Activated CD4-positive, CD25-positive, alpha-beta regulatory T cell treated with anti-CD3 and anti-CD28 coated beads, Interleukin-2, amount 50 U/mL, for 24 hours (primary cell): ENCODE data around the gene MAPKBP1.

Experiments used
- ATAC-seq, 2 donors: fragments of 150-1000 bp; cut with Tn5 transposase; one replicate each; pipeline ENCODE4 v1.10.0; 2021; ENCODE audit warnings: mild to moderate bottlenecking in 1 of 2, moderate library complexity in 1 of 2

The MAPKBP1 gene

DNA sequence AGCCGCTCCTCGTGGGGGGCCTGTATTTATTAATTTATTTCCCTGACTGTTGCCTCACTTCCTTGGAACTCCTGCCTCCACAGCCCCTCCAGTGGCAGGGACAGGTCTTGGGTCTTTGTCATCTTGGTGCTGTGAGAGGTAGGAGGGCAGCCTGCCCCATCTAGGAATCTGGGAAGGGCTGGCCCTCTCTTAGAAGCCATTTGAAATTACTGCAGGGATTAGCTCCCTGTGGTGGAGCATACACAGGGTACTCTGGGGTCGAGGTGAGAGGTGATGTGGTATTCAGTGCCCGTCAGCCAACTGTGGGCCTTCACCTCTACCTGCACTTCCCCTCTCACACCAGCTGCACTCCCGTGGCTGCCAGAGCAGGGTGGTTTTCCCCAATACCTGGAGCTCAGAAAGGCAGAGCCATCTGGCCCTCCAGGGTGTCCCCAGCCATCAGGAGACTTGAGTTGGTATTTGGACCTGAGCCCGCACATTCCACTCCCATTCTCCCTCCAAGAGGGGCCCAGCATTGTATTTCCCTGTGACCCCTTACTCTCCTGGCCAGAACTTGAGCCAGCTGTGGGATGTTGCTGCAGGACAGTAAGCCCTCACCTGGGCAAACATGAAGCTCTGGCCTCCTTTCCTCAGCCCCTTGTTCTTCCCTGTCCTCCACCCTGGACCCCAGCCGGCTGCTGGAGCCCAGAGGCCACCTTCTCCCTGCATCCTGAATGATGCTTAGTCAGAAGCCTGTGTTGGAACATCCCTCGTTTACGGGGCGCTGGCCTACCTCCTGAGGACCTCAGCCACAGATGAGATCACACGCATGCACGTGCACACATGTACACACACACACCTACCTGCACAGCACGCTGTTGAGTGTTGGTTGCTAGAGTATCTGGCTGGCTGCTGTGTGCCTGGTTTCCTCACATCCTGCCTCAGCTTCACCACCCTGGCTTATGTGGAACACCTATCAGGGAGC lies 51.6 kb downstream of the MAPKBP1 start:
- ATAC-seq = no peak

DNA sequence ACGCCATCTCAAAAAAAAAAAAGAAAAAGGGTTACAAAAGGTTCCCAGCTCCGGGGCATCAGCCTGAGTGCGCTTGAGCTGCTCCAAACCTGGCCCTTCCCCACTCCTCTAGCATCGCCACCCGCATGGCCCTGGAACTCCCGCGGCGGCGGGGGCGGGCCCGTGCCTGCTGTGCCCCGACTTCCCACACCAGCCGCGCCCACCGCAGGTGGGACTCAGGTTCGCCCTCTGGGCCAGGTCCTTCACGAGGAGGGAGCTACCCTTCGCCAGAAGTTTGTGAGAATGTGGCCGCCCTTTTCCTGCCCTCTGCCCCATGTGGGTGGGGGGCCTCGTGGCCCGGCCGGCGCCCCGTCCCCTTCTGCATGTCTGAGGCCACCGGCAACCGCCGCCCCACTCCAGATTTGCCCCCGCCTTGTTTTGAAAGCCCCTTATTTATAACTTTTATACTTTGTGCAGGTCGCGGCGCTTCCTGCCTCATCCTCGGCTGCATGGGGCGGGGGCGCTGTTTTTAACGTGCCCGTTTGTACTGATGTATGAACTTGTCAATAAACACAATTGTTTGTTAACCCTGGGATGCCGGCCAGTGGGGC lies 53.1 kb downstream of the MAPKBP1 start:
- peak; percentile 5 to 11 for ATAC-seq

DNA sequence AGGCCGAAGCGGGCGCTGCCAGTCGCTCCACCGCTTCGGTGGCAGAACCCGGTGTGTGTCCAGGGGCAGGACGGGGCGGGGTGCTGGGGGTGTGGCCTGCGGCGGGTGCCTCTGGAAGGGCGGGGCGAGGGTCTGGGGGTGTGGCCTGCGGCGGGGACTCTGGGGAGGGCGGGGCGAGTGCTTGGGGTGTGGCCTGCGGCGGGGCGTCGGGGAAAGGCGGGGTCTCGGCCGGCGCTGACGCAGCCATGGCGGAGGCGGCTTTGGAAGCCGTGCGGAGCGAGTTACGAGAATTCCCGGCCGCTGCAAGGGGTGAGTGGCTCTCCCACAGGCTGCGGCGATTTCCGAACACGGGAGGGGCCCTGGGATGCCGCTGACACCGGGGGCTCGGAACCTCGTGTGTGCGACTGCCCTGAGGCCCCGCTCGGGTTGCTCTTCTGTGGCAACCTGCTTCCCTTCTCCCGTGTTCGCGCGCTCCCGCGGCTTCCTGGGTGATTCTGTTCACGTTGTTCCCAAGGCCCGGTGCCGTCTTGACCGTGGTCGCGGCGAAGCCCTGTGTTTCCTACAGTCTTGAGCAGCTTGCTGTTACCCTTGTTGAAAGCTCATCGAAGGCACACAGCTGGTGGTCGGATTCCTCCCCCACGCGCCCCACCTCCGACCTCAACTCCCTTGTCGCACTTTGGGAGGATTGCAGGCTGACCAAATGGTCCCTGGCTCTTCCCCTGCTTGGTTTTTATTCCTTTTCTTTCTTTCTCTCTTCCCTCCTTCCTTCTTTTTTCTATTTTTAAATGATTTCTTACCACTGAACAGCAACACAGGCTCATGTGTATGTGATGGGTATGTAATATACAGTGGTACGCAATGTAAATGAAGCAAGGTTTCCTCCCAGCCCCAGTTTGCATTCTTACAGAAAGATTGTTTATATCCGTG lies 53.9 kb downstream of the MAPKBP1 start, which contains the start of gene JMJD7:
TSS of gene JMJD7 (plus strand) at position 213 of the 927 bp plus-strand sequence. CDS start at position 246, 33 bp downstream.
- peak; percentile 87 to 90 for ATAC-seq

DNA sequence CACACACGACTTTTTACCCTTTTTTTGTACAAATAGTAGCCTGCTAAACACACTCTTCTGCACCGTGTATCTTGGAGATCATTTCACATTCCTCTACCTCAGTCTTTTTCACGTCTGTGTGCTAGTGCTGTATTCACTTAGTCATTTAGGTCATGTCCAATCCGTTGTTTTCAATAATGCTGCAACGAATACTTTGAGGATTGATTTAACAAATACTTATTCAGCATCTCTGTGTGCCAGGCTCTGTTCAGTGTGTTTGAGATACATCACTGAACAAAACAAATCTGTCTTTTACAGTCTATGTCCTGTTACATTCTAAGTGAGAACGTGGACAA lies 54.5 kb downstream of the MAPKBP1 start:
- no peak for ATAC-seq

DNA sequence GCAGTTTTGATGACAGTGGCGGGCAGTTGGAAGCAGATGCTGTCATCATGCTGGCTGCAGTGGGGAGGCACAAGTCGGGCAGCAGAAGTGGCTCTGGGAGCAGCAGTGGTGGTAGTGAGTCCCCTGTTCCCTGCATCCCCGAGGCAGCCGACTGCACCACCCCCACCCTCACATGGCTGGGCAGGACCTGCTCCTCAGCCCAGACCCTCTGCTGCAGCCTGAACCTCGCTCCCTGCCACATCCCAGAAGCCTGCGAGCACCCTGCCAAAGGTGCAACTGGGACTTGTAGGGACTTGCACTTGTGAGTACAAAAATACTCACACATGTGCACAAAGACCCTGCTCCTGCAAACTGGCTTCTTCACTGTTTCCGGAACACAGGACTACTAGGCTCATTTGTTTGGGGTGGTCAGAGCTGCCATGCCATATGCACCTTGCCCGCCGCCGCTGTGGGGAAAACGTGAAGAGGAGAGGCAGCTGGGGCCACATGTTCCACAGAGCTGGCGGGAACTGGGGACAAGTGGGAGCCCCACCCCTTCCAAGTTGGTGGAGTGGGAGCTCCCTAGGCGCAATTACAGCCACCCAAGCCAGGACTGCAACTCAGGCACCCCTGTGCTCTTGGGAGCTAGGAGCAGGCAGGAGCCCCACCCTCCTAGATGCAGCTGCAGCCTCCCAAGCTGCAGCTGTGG lies 55.8 kb downstream of the MAPKBP1 start:
- ATAC-seq = no peak

DNA sequence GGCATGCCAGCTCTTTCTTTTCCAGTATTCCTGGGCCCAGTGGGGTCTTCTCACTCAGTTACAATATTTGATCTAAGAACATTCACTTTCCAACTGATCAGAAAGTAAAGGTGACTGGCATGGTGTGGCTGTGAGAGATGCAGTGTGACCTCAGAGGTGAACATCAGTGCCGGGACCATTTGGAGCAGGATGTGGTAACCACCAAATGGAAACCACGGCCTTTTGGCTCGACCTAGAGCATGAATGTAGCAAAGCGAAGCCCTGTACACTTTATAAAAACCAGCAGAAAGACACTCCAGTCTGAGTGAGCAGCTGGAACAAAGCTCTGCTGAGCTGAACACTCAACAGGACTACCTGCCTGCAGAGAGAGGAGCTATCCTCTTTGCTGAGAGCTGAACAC lies 57.0 kb downstream of the MAPKBP1 start:
- peak; percentile 31 to 32 for ATAC-seq

DNA sequence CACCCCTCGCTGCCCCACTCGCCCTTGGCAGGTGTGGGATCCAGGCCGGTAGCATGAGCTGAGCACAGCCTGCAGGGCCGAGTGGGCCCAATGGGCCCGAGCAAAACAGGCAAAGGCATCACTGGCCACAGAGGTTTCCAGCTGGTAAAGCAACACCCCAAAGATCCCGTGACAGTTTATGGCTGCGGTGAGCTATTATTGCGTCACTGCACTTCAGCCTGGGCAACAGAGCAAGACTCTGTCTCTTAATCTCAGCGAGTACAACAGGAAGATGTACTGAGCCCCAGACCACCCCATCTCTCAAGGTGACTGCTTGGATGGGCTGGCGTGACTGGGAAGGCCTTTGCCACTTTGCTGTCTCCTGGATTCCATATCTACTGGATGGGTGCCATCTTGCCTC lies 57.9 kb downstream of the MAPKBP1 start:
- ATAC-seq = no peak

DNA sequence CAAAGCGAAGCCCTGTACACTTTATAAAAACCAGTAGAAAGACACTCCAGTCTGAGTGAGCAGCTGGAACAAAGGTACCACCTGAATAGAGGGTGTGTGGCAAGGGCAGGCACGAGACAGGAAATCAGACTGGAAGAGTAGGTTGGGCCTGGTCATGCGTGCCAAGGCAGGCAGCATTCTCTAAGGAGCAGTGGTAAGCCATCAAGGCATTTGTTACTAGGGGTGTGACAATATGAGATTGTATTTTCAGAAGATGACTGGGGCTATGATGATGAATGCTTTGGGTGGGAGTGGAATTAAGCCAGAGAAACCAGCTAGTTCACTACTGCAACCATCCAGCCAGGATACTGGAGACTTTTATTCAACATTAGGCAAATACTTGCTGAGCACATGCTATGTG lies 58.6 kb downstream of the MAPKBP1 start:
- ATAC-seq = peak in 1 of 2 donors; percentile 21

DNA sequence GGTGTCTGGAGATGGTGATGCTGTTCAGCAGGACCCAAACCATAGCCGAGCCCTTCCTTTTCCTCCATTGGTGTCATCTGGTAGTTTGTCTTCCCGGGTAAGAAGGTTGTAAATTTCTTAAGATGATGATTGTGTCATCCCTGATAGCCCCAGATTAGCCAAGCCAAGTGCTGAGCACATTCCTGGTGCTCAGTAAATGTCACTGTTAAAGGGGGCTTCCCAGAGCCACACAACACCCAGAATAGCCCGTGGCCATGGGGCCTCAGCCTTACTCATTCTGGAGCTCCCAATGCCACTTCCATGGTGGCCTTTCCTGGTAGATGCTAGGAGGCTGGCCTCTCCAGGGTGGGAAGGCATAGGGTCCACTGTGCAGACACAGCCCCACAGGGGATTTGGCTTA lies 59.8 kb downstream of the MAPKBP1 start:
- ATAC-seq = no peak

DNA sequence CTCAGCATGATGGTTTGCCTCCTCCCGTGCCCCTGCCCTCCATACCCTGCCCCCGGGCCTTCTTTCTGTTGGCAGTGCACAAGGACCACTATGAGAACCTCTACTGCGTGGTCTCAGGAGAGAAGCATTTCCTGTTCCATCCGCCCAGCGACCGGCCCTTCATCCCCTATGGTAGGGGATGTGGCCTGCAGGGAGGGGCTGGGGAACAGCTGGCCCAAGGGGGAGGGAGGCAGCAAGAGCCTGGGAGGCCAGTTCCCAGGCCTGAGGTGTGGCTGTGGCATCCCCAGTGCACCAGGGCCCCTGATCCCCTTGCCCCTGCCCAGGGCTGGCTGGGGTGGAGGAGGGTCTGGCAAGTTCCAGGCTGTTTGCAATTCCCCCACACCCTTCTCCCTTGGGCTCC lies 61.8 kb downstream of the MAPKBP1 start:
- ATAC-seq = no peak

DNA sequence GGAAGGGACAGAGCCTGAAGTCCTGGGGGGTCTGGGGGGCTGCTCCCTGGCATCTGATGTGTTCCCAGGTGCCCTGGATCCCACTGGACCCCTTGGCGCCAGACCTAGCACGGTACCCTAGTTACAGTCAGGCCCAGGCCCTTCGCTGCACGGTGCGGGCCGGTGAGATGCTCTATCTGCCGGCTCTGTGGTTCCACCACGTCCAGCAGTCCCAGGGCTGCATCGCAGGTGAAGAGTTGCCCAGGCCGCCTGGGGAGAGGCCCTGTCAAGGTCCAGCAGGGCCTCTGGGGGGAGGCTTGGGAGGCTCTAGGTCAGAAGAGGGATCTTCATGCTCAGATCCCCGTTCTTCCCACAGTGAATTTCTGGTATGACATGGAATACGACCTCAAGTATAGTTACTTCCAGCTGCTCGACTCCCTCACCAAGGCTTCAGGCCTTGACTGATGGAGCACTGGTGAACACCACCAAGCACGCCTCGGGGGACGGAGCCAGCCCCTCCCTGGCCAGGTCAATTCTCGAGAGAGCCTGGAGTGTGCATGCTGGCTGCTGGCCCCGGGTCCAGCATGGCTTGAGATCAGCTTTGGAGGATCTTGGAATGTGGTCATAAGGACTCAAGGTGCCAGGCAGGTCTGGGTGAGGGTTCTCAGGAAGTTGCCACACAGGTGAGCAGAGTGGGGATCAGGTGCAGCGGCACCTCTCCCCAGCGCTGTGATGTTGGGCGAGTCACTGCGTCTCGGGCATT lies 62.6 kb downstream of the MAPKBP1 start:
- ATAC-seq = no peak

DNA sequence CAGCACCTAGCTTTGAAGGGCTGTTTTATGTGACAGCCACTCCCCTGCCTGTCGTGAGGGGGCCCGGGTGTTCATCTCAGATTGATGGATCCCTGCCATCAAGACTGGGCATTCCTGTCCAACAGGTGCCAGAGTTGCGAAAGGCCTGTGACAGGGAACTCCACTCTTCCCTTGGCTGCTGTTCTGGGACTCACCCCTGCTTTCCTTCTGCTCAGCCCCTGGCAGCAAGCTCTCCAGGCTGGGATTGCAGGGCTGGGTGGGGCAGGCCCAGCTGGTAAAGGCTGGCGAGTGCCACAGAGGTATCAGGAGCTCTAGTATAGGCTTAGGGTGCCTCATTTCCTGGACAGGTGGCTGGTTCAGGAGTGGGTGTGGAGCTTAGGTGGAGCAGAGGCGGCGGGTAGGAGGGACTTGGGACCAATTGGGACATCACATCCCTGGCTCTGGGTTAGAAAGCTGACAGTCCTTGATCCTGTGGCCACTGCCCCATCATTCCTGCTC lies 64.2 kb downstream of the MAPKBP1 start, which contains the start of gene PLA2G4B:
TSS of gene PLA2G4B (plus strand) at position 448 of the 498 bp plus-strand sequence. CDS start 67 bp downstream, outside the sequence.
- no peak for ATAC-seq

DNA sequence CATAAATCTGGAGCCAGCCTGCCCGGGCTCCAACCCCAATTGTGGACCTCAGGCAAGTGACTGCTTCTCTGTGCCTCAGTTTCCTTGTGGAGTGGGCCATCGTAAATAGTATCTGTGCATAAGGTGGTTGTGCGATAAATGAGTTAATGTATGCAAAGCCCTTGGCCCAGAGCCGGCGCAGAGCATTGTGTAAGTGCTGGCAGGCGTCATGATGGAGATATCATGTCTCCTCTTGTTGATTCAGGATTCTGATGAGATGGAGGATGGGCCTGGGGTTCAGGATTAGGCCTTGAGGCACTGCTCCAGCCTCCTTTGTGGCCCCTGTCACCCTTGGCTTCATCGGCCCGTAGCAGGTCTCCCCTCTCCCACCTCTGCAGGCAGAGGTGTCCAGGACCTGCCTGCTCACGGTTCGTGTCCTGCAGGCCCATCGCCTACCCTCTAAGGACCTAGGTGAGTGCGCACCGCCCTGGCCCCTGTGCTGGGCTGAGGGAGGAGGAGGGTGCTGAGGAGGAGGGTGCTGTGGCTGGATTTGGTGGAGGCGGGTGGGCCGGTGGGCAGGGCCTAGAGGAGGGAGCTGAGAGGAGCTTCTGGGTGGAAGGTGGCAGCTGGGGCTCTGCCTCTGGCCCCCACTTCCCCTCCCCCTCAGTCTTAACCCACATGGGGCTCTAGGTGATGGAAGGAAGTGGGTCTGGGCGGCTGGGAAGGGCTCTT lies 65.7 kb downstream of the MAPKBP1 start:
- no peak for ATAC-seq

DNA sequence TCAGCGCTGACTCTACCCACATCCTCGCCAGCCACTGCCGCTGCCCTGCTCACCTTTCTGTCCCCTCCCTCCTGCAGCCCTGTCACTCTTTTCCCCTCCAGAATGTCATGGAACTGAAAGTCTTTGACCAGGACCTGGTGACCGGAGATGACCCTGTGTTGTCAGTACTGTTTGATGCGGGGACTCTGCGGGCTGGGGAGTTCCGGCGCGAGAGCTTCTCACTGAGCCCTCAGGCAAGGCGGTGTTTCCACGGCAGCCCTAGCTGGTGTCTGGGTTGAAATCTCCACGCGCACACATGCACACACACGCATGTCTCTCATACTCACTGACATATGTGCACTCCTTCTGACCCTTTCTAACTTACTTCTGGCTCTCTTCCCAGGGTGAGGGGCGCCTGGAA lies 66.4 kb downstream of the MAPKBP1 start:
- no peak for ATAC-seq

DNA sequence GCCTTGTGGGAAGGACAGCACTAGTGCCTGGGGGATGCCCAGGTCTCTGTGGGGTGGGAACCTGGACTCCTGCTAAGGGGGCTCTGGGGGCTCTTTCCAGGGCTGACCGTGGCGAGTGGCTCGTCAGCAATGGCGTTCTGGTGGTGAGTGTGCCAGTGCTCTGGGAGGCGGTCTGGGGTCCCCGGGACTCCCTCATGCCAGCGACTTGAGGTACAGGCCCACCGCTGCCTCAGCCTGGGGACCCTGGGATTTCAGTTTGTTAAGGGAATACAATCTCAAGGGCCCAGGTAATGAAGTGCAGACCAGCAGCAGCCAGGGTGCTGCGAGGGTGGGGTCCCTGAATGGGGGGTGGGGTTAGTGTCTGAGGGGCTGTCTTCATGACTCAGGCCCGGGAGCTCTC lies 66.8 kb downstream of the MAPKBP1 start:
- no peak for ATAC-seq

DNA sequence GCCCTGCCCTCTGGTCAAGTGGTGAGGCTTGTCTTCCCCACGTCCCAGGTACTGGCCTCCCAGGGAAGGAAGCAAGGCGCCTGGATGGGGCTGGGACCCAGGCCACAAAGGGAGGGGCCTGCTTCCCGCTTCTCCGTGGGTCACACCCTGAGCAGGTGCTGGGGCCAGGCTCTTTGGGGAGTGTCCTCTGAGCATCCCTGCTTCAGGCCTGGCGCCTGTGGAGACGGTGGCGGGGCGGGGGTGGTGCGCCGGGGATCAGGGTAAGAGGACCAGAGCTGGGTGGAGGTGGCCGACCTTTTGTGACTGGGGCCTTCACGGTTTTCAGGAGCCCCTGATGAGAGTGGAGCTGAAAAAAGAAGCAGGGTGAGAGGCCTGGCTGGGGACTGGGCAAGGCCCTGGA lies 67.9 kb downstream of the MAPKBP1 start:
- no peak for ATAC-seq

DNA sequence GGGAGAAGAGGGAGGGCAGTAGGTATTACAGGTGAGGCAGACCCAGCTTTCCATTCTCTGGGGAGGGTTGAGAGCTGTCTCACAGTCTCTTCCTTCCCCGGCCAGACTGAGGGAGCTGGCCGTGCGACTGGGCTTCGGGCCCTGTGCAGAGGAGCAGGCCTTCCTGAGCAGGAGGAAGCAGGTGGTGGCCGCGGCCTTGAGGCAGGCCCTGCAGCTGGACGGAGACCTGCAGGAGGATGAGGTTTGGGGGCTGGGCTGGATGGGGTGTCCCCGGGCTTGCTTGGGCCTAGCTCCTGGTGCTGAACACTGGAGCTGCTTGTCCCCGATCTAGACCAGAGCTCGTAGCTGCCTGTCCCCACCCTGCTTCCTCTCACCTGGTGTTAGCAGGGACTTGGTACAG lies 69.3 kb downstream of the MAPKBP1 start:
- ATAC-seq = no peak

DNA sequence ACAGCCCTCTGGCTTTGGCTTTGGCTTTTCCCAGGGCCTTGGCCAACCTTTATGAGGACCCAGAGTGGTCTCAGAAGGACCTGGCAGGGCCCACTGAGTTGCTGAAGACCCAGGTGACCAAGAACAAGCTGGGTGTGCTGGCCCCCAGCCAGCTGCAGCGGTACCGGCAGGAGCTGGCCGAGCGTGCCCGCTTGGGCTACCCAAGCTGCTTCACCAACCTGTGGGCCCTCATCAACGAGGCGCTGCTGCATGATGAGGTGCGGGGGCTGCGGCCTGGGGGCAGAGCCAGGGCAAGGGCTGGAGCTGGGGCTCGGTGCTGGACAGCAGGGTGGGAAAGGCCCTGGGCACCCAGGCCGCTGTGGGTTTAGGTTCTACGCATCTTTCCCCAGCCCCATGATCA lies 70.5 kb downstream of the MAPKBP1 start:
- ATAC-seq = no peak

DNA sequence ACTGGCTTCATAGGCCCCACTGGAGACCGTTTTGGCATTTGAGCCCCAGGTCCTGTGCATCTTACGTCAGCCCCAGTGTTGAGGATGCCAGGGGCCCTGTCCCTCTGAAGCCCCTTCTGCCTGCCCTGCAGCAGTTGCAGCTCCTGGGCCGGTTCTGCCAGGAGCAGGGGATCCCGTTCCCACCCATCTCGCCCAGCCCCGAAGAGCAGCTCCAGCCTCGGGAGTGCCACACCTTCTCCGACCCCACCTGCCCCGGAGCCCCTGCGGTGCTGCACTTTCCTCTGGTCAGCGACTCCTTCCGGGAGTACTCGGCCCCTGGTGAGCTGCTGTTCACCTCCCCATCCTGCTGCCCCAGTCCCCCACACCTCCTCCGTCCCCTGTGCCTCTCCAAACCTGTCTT lies 72.9 kb downstream of the MAPKBP1 start:
- ATAC-seq = no peak

DNA sequence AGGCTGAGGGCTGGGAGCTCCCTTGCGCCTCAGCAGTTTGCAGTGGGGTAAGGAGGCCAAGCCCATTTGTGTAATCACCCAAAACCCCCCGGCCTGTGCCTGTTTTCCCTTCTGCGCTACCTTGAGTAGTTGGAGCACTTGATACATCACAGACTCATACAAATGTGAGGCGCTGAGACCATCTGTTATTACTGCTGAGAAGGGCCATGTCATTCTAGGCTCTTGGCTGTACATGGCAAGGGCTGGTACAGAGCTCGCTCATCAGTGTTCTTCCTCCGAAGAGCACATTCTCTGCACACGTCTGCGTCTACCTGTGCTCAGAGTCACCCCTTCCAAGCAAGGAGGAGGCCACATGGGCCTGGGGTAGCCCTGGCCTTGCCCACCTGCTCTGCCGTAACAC lies 73.7 kb downstream of the MAPKBP1 start:
- no peak for ATAC-seq

DNA sequence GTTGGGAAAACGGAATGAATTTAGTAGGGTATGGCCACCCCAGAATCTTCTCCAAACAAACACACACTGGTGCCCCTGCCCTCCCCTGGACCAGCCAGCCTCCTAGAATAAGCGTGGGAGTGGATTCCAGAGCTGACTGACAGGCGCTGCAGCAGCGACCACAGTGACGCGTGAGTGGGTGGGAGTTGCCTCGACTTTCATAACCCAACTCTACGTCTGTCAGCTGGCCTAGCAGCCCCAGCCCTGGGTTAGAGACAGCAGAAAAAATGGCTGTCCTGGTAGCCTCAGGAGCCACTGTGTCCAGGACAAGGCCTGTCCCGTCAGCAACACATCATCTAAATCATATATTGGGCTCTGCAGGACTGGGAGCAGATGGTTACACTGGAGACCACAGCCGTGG lies 74.3 kb downstream of the MAPKBP1 start:
- ATAC-seq = peak; percentile 39 to 62
